ENCODE data around the gene MTMR11.
A peak's percentile ranks its signal among the peaks of the same experiment; 100 is the strongest.

MTMR11 gene

GRCh38 chr1:149933208-149933607 is 3.5 kb downstream of the MTMR11 start:
- no peak for DNase-seq

- DNase-seq = no peak
These were observed 4.2 kb downstream of the MTMR11 start for GRCh38 chr1:149932474-149932873.

- DNase-seq = no peak
These were observed 5.4 kb downstream of the MTMR11 start for GRCh38 chr1:149931212-149931790.

DNA sequence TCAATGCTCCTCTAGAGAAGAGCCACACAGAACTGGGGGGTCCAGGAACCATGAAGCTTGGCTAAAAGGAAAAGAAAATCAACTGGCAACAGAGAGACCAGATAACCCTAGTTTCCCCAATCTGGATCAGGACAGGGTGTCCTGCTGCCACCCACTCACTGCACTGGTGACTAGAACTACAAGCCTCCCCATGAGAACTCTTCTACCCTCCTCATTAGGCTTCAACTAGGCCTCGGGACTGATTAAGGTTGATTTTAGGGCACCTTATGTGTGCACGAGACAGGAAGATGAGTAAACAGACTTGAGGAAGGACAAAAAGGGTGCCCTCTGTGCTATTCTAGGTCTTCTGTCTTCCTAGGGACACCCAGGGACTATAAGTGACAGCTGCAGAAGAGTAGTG is 6.8 kb downstream of the MTMR11 start:
- DNase-seq = no peak

- DNase-seq = no peak
These were observed 8.3 kb downstream of the MTMR11 start for GRCh38 chr1:149928401-149928724.

DNA sequence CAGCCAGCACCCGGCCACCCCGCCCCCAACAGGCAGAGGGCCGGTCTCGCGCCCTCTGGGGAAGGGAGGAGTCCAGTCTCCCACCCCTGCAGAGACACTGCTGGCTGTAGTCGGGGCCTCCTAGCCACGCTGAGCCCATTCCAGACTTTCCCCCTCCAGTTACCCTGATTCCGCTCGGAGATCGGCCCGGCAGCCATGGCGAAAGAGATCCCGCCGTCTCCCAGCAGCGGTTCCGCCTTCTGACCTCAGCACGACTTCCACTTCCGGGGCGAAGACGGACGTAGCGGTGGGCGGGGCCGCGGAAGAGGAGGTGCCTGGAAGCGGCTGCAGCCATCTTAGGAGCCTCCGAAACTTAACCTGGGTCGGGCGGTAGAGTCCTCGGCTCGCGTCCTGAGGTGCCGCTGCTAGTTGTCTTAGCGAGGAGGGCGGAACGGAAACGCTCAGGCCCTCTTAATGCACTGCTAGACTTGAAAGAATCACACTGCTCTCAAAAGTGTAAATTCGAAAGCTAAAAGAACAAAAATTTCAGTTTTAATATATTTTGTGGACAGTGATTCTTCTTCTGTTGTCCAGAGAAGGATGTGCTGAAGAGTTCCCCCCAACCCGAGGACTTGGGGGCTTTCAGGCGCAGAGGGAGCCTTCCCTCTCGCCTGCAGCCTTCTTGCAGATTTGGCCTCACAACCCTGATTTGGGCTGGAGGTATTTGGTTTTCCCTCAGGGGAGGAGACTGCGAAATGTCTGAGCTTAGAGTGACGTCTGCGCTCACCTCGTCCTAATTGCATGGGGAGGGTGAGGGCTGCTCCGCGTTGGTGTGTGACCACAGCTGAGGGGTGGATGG is 8.9 kb downstream of the MTMR11 start, which contains the start of gene SF3B4:
Gene SF3B4 (minus strand): TSS at position 241 of the 838 bp plus-strand sequence. CDS start 44 bp downstream, at position 197.
- DNase-seq = peak; percentile 95

DNA sequence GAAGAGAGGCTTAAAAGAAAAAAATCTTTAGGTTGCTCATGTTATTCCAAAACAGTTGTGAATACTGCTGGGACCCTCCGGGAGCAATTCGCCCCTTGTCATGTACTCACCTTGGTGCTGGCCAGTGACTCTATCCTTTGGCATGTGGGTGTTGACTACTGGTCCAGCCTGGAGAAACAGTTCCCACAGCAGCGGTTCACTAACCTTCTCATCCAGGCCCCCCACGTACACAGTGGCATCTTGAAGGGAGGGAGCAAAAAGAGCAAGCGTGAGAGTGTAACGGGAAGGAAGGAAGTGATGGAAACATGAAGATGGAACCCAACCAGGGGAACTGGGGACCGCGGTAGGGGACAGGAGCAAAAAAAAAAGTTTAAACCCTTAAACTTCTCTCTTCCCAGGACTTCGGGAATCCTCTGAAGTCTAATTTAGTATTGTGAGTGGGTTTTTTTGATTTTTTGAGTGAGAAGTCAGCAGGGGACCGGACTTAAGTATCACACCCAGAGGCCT is 9.6 kb downstream of the MTMR11 start:
- DNase-seq = no peak

- DNase-seq = no peak
These were observed 10.4 kb downstream of the MTMR11 start for GRCh38 chr1:149926296-149926695.

DNA sequence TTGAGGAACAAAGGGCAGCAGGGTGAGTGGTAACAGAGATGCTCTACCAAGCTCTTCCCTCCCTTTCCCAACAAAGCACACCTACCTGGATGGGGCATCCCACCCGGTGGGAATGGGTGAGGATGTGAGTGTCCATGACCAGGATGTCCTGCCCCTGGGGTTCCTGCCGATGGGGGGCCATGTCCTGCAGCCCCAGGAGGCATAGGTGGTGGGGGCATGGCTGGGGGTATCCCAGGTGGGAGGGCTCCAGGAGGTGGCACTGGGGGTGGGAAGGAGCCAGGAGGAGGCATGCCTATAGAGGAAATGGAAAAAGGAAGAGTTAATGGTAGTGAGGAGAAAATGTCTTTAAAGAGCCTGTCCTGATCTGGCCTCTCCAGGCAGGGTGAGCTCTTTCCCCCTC is 10.9 kb downstream of the MTMR11 start:
- no peak for DNase-seq

GRCh38 chr1:149925345-149925744 is 11.3 kb downstream of the MTMR11 start:
- DNase-seq = no peak

GRCh38 chr1:149923626-149924025 is 13.1 kb downstream of the MTMR11 start:
- no peak for DNase-seq

DNA sequence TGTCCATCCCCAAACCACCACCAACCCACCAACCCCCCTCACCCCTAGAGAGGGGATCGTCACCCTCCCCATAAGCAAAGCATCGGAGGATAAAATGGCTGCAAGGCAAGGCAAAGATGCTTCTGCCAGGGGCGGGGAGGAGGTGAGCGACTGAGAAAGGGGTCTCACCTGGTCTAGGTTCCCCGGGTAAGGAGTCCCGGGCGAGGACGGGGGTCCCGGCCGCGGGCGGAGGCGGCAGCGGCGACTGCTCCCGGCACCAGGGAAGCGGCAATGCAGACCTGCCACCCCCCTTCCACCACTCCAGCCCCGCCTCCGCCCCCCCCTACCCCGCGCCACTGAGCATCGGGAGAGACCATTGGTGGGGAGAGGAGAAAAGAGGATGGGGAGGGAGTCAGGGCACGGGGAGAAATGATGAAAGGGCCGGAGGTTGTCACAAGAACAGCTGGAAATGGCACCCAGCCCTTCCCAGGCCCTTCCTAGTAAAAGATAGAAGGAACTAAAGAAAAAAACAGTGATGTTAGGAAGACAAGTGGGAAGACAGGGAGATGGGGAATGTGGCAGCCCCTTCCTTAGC is 19.0 kb downstream of the MTMR11 start, which contains the start of gene SV2A:
Gene SV2A (minus strand): TSS at position 274 of the 574 bp plus-strand sequence. CDS start 4,004 bp downstream, outside the sequence.
- peak; percentile 17 to 58 for DNase-seq

- DNase-seq = no peak
These were observed 19.8 kb downstream of the MTMR11 start for GRCh38 chr1:149916898-149917252.

DNA sequence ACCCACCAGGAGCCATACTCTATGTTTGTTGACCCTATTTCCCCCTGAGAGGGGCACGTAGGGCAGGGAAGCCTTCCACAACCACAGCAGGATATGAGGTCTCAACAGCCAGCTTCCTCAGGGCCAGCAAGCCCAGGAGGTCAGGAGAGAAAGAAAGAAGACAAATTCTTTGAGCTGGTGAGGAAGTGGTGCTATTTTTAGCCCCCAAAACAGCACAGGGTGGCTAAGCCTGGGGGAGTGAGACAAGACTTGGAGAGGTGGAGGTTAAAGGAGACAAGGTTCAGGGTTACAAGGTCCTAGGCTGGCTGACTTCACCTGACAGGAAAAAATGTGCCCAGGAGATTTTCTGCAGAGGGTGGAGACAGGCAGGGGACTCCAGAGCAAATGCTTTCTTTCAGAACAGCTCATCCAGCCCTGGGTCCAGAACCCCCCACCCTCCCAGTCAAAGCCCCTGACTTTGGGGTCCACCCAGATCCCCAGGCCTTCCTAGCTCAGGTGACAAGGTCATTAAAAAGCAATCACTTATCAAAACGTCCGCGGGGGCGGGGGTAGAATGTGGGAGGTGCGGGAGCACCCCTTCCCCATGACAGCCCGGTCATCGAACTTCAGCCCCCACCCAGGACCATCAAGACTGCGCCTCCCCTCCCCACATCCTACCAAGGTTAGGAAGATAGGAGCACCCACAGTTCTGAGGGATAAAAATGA is 20.3 kb downstream of the MTMR11 start:
- DNase-seq = no peak

- no peak for DNase-seq
These were observed 21.1 kb downstream of the MTMR11 start for GRCh38 chr1:149915429-149916192.

DNA sequence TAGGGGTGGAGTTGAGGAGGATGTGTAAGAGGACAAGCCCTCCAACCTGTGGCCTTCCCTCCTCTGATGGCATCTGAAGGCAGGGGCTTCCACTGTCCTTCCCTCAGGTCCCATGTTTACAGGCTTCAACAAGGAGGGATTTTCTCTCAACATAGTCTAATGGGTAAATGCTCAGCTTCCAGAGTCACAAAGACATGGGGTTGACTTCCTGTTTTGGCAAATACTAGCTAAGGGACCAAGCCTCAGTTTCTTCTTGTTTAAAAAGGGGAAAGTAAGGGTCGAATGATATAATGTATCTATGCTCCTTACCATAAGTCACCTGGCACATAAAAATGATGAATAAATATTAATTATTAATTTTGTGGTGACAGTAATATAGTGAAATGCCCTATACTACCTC is 22.1 kb downstream of the MTMR11 start:
- no peak for DNase-seq

GRCh38 chr1:149906570-149907075 is 30.1 kb downstream of the MTMR11 start:
- no peak for DNase-seq

DNA sequence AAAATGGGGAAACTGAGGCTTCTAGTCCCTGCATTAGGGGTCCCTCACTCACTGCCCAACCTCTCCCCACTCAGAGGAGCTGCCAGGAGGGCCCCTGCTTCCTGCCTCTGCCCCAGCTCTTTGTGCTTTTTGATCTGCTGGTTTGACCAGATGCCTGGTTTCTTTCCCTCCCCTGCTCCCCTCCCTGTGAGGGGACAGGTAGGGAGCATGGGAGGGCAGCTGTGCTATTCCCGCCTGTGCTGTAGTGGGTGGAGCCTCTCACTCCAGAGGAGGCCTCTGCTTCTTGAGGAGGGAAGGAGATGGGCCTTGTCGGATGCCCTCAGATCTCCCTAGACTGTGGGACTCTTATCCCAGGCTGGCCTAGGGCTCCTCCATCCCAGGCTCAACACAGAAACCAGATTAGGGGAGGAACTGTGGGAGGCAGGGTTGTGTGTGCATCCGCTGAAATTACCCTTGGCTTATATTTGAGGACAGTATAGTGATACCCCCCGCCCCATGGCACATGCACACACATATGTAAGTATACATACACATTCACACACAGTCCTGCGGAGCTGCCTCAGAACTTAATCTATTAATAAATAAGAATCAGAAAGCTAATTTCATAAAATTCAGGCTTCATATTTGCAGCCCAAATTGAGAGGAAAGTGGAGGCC is 32.7 kb downstream of the MTMR11 start:
- no peak for DNase-seq

DNA sequence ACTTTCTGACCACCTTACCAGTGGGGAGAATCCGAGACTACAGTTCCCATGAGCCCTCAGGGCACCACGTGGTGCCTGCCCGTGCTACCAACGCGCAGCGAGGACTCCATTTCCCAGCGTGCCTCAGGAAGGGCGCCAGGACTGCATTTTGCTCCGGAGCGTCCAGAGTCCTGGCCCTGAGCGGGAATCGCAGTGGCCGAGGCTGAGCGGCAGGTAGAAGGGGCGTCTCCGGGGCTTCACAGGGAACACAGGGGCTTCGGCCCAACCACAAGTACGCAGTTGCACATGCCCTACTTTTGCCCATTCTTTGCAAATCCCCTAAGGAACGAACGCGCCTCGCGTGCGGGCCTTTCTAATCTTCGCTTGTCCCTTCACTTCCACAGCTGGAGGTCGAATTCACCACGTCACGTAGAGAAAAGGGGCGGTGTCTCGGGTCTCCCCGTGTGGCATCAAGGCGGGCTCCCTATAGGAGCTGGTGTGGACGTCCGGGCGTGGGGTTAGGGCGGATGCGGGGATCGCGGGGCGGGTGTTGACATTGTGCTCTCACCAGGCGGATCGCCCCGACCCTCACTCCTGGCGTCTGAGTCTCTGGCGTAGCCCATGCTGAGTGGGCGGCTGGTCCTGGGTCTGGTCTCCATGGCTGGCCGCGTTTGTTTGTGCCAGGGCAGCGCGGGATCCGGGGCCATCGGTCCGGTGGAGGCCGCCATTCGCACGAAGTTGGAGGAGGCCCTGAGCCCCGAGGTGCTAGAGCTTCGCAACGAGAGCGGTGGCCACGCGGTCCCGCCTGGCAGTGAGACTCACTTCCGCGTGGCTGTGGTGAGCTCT is 37.0 kb downstream of the MTMR11 start, which contains the start of gene BOLA1:
Gene BOLA1 (plus strand): TSS at position 109 of the 825 bp plus-strand sequence. CDS start 492 bp downstream, at position 601.
- peak; percentile 82 to 83 for DNase-seq

DNA sequence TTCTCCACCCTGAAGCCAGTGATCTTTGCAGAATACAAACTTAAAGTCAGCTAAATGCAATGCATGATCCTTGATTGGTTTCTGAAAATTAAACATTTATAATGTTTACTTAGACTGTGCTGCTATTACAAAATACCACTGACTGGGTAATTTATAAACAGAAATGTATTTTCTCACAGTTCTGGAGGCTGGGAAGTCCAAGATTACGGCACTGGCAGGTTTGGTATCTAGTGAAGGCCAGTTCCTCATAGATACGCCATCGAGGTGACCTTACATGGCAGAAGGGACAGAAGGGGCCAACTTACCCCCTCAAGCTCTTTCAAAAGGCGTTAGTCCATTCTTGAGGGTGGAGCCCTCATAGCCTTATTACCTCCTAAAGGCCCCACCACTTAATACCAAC is 40.1 kb downstream of the MTMR11 start:
- DNase-seq = no peak

DNA sequence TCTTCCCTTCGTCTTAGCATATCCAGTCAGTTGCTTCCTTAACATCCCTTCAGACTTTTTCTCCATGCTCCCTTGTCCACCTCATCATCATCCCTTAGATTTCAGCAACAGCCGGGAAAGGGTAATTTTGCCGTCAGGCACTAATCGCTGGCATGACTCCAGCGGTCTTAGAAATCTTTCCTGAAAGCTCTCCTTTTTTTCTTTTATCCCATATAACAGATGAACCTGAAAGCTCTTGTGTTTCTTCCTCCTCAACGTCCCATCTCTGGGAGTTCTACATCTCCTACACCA is 47.7 kb downstream of the MTMR11 start:
- DNase-seq = no peak
